Adrenal gland (tissue), 5 donors: ENCODE results near the gene PDE9A.

ENCODE experiments used
- POLR2A ChIP-seq, 2 donors: fragments of 450-650 bp; IDR thresholded peaks; one replicate each; pipeline ENCODE4 v1.6.1; 2017; ENCODE audit warnings: antibody characterized with exemption in 2 of 2, mild to moderate bottlenecking in 2 of 2, moderate library complexity in 1 of 2
- TF ChIP-seq, protein P1 (sequence below), 6 experiments: fragments of 450-650 bp in 4 of 6; fragments of 200-600 bp in 2 of 6; sonication (generic) in 1 of 6; IDR thresholded peaks; 1 replicate in 5 of 6; 2 replicates in 1 of 6; pipeline versions ENCODE4 v1.5.1 to v1.8.0; 2016 to 2021; ENCODE audit warnings: antibody characterized with exemption in 6 of 6, mild to moderate bottlenecking in 2 of 6, moderate library complexity in 1 of 6
- donor health status: DM: no; HTN: no; CAD: no.

DNA sequence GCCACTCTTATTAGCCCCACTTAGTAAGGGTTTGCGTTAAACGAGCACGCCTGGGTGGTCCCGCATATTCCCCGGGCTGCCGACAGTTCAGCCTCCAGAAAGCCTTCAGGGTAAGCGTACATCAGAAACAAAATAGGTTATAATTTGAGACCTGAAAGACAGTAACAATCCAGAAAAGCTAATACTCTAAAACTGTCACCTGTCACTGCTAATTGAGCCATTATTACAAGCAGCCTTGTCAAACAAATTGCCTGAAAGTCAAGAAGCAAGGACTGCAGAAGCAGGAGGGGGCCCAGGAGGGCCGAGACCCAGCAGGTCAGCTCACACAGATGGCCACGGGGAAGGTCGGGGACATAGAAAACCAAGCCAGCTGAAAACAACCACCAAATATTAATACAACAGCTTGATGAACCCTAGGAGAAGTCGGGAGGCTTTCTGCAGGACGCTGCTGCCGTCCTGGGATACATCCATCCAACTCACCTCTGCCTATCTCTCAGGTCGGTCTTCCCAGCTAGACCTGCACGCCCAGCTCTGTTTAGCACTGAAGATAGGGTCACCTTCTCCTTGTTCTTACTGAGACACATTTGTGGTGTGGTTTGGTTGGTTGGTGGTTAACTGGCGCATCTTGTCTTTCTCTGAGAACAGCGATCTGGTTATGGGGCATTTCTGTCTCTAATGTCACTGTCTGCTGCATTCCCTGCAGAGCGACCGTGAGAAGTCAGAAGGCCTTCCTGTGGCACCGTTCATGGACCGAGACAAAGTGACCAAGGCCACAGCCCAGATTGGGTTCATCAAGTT lies 115.1 kb downstream of the PDE9A start:
- TF ChIP-seq, protein P1, sequence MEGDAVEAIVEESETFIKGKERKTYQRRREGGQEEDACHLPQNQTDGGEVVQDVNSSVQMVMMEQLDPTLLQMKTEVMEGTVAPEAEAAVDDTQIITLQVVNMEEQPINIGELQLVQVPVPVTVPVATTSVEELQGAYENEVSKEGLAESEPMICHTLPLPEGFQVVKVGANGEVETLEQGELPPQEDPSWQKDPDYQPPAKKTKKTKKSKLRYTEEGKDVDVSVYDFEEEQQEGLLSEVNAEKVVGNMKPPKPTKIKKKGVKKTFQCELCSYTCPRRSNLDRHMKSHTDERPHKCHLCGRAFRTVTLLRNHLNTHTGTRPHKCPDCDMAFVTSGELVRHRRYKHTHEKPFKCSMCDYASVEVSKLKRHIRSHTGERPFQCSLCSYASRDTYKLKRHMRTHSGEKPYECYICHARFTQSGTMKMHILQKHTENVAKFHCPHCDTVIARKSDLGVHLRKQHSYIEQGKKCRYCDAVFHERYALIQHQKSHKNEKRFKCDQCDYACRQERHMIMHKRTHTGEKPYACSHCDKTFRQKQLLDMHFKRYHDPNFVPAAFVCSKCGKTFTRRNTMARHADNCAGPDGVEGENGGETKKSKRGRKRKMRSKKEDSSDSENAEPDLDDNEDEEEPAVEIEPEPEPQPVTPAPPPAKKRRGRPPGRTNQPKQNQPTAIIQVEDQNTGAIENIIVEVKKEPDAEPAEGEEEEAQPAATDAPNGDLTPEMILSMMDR (IDR thresholded peaks at IDR 0.05), result no peak
- TF ChIP-seq POLR2A (IDR thresholded peaks at IDR 0.05), result no peak
